ENCODE results near the gene KDM5C. TPM values are rescaled to one million over a fixed set of nuclear protein-coding genes. Genes with fewer than 3 reads are reported as not detected.

KDM5C gene
- polyA plus RNA-seq, 1 donor from 2014 or later, result 67.8 TPM

GRCh38 chrX:53194308-53194707 lies 30.7 kb downstream of the KDM5C start:
- no peaks in the 10 kb centered on the region for H3K79me2 ChIP-seq (replicated peaks; ENCODE audit: insufficient read depth, low read length)
- H3K27me3 ChIP-seq (ENCODE audit: insufficient read depth, low read depth, low read length), result no peaks in the 10 kb centered on the region
- no peaks in the 10 kb centered on the region for H3K9me3 ChIP-seq (ENCODE audit: low read length)
- no peak overlapping the region for H3K9ac ChIP-seq (ENCODE audit: low read length)
- H2AFZ ChIP-seq (ENCODE audit: low read depth, low read length), result no peak overlapping the region
- no peak overlapping the region for H3K4me2 ChIP-seq (ENCODE audit: low read length)
- no peaks in the 10 kb centered on the region for H3F3A ChIP-seq (ENCODE audit: insufficient read depth, low read length, poor library complexity, severe bottlenecking)
- H3K9me2 ChIP-seq (ENCODE audit: insufficient read depth, low read length), result no peaks in the 10 kb centered on the region
- H3K36me3 ChIP-seq (ENCODE audit: insufficient read depth, low read length), result no peaks in the 10 kb centered on the region
- TF ChIP-seq CTCF (IDR thresholded peaks at IDR 0.05; ENCODE audit: poor library complexity, severe bottlenecking) (no peak), RAD21 (conservative IDR thresholded peaks at IDR 0.05) (no peak), EP300 (conservative IDR thresholded peaks at IDR 0.05; ENCODE audit: poor library complexity, severe bottlenecking) (no peak), EZH2 (IDR thresholded peaks at IDR 0.05; ENCODE audit: borderline replicate concordance, insufficient read depth, low read length, poor library complexity, severe bottlenecking) (no peak)
- H3K27ac ChIP-seq (ENCODE audit: low read length), result no peak overlapping the region
- no peak overlapping the region for H3K4me3 ChIP-seq (ENCODE audit: low read length)
- H4K20me1 ChIP-seq (ENCODE audit: insufficient read depth), result no peaks in the 10 kb centered on the region

- H2AFZ ChIP-seq (ENCODE audit: low read depth, low read length), result no peak overlapping the region
- no peaks in the 10 kb centered on the region for H3F3A ChIP-seq (ENCODE audit: insufficient read depth, low read length, poor library complexity, severe bottlenecking)
- H3K4me3 ChIP-seq (ENCODE audit: low read length), result no peak overlapping the region
- no peak overlapping the region for H3K9ac ChIP-seq (ENCODE audit: low read length)
- no peaks in the 10 kb centered on the region for H3K79me2 ChIP-seq (replicated peaks; ENCODE audit: insufficient read depth, low read length)
- H3K36me3 ChIP-seq (ENCODE audit: insufficient read depth, low read length), result no peaks in the 10 kb centered on the region
- TF ChIP-seq TAF1 (IDR thresholded peaks at IDR 0.05; ENCODE audit: low read depth) (no peak), REST (IDR thresholded peaks at IDR 0.05; ENCODE audit: borderline replicate concordance) (no peak), CTCF (IDR thresholded peaks at IDR 0.05; ENCODE audit: poor library complexity, severe bottlenecking) (no peak), SMC3 (conservative IDR thresholded peaks at IDR 0.05; ENCODE audit: poor library complexity) (no peak), EP300 (conservative IDR thresholded peaks at IDR 0.05; ENCODE audit: poor library complexity, severe bottlenecking) (no peak)
- no peaks in the 10 kb centered on the region for H3K27me3 ChIP-seq (ENCODE audit: insufficient read depth, low read depth, low read length)
- no peaks in the 10 kb centered on the region for H3K9me2 ChIP-seq (ENCODE audit: insufficient read depth, low read length)
- no peak overlapping the region for H3K27ac ChIP-seq (ENCODE audit: low read length)
- H3K4me2 ChIP-seq (ENCODE audit: low read length), result no peak overlapping the region
- H4K20me1 ChIP-seq (ENCODE audit: insufficient read depth), result no peaks in the 10 kb centered on the region
- H3K9me3 ChIP-seq (ENCODE audit: low read length), result no peaks in the 10 kb centered on the region
These were observed 31.9 kb downstream of the KDM5C start for GRCh38 chrX:53193093-53193492.

Measured in neural cell (in vitro differentiated cells).